ENCODE measurements around the gene HSP90AB1.
A peak's percentile ranks its signal among the peaks of the same experiment; 100 is the strongest.
"Not testable (repeated sequence)": the region's sequence is repeated elsewhere in the genome, so short reads cannot be mapped to it uniquely, and the experiment has no call there.

HSP90AB1 gene

GRCh38 chr6:44222486-44223318 is 24.2 kb upstream of the HSP90AB1 start:
- peak; percentile 30 for DNase-seq

- peak; percentile 90 for DNase-seq
These were observed 23.4 kb upstream of the HSP90AB1 start, which contains the start of gene SLC29A1 for GRCh38 chr6:44223319-44224028. Gene SLC29A1, plus strand, starts transcription at chr6:44223595. Its CDS starts 3,719 bp downstream, at chr6:44227314.

DNA sequence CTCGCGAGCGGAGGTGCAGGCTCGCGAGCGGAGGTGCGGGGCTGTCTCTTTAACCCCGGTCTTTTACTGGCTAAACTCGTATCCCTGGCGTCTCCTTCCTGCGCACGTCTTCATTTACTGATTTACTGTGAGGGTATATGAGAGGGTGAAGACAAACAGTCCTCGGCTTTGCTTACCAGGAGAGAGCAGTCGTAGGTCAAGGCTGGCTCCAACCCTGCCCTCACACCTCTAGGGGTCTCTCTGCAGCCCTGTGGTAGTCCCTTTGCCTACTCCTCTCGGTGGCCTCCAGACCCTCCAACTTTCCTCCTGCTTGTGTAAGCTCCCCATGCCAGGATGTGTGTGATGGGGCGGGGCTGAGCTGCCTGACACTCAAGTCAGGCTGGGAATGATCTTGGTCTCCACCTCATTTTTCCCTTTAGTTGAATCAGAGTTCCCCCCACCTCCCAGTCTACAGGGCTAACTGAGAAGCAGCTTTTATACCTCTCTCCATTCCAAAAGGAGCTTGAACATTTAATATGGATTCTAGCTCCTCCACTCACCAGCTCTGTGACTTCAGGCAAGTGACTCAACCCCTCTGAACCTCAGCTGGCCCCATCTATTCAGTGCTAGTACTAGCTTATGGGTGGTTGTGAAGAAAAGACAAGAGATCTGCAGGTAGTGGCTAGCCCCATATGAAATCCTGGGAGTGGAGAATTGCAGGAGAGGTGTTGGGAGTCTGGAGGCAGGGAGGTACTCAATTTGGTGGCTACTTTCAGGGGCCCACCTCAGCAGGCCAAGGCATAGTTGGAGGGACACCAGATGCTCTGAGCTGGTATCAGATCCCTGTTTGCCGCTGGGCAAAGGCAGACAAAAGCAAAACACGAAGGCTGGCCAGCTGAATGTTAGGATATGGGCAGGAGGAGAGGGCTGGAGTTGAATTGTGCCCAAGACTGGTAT is 22.6 kb upstream of the HSP90AB1 start:
- peak; percentile 28 for DNase-seq

GRCh38 chr6:44224965-44225305 is 22.0 kb upstream of the HSP90AB1 start:
- DNase-seq = no peak

DNA sequence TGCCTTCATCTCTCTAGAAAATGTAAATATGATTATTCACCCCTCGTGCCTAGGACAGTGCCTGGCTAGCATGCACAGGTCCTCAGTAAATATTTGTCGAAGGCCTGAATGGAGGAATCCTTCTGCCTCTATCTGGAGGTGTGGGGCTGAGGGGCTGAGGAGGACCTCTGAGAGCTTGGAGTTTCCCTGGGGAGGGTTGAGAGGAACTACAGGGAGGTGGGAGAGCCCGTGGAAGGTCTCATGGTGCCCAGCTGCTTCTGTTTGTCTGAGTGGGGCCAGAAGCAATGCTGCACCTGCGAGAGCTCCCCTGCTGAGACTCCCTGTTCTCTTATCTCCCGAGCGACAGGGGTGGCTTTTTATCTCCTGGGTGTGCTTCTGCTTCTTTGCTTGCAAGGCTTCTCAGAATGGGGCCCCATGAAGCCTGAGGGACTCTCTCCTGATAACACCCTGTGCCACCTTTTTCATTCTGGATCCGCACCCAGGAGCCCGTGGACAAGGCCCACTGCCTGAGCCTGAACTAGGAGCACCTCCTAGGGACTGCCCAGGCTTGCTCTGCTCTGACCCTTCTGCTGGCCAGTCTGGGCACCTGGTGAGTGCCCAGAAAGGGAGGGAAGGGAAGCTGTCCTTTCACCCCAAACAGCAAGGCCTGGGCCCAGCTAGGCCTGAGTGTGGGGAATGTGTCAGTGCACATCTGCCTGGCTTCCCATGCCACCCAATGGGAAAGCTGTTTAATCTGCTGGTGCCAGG is 21.1 kb upstream of the HSP90AB1 start:
- DNase-seq = no peak

GRCh38 chr6:44226368-44227147 is 20.3 kb upstream of the HSP90AB1 start:
- DNase-seq = no peak

- DNase-seq = no peak
These were observed 19.6 kb upstream of the HSP90AB1 start for GRCh38 chr6:44227148-44227793.

DNA sequence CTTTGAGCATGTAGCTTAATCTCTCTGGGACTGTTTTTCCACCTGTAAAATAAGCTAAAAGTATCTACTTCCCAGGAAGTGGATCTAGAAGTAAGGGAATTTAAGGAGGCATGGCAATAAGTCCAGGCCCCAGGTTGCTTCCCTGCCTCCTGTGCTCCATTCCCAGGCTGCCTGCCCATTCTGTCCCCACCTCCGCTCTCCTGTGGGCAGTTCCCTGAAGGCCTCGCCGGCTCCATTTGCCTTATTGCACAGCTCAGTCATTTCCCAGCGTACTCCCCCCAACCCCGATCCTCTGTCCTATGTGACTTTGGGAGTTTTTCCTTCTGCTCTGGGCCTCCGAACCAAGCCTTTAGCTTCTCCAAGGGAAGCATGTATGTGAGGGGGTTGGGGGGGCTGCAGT is 18.9 kb upstream of the HSP90AB1 start:
- DNase-seq = no peak

GRCh38 chr6:44228433-44228832 is 18.5 kb upstream of the HSP90AB1 start:
- no peak for DNase-seq

DNA sequence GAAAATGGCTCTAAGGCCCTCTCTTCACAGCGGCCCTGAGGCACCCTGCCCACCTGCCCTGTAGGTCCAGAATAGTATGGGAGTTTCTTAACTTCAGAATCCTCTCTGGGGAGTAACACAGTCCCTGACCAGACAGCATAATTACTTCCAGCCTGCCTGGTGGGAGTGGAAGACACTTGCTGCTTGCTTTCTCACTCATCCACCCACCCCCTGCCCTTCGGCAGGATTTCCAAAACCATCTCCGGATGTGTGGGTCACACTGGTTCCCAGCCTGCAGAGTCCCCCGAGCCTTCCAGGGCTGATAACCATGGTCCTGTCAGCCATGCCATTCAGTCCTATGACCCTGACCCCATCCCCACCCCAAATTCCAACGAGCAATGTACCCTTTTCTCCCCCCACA is 18.1 kb upstream of the HSP90AB1 start:
- DNase-seq = no peak

DNA sequence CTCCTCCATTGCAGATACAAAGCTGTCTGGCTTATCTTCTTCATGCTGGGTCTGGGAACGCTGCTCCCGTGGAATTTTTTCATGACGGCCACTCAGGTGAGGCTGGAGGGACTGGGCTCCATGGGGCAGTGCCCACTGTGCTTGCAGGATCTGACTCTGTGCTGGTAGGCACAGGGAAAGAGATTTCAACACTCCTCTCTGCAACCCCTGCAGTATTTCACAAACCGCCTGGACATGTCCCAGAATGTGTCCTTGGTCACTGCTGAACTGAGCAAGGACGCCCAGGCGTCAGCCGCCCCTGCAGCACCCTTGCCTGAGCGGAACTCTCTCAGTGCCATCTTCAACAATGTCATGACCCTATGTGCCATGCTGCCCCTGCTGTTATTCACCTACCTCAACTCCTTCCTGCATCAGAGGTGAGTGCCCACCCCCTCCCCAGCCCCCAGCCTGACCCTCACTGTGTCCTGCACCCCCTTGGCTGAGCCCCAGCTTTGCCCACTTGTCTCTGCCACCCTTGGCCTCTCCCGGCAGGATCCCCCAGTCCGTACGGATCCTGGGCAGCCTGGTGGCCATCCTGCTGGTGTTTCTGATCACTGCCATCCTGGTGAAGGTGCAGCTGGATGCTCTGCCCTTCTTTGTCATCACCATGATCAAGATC is 17.4 kb upstream of the HSP90AB1 start:
- DNase-seq = no peak

GRCh38 chr6:44230034-44230675 is 16.7 kb upstream of the HSP90AB1 start:
- no peak for DNase-seq

- not testable (repeated sequence) for DNase-seq
These were observed 15.5 kb upstream of the HSP90AB1 start for GRCh38 chr6:44231426-44231825.

DNA sequence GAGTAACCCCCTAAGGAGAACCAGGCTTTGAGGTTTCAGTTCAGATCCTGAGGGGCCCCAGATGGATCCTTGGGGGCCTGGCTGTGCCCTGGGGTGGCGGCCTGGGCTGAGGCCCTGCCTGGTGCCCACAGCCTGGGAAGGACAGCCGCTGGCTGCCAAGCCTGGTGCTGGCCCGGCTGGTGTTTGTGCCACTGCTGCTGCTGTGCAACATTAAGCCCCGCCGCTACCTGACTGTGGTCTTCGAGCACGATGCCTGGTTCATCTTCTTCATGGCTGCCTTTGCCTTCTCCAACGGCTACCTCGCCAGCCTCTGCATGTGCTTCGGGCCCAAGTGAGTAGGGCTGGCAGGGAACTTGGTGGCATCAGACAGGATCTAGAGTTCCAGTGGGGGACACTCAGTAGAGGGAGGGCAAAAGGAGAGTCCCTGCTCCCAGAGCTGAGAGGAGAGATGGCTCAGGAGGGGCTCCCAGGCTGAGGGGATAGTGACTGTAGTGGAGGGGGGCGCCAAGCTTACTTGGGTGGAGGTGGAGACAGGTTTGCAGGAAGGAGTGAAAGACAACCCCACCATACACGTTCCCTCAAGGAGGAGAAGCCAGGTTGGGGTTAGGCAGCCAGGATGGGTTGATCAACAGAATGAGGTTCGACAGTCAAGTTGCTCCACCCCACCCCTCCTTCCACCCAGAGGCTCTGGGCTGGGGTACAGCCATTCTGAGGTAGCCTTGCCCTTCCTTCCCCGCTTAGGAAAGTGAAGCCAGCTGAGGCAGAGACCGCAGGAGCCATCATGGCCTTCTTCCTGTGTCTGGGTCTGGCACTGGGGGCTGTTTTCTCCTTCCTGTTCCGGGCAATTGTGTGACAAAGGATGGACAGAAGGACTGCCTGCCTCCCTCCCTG is 14.0 kb upstream of the HSP90AB1 start:
- DNase-seq = no peak

DNA sequence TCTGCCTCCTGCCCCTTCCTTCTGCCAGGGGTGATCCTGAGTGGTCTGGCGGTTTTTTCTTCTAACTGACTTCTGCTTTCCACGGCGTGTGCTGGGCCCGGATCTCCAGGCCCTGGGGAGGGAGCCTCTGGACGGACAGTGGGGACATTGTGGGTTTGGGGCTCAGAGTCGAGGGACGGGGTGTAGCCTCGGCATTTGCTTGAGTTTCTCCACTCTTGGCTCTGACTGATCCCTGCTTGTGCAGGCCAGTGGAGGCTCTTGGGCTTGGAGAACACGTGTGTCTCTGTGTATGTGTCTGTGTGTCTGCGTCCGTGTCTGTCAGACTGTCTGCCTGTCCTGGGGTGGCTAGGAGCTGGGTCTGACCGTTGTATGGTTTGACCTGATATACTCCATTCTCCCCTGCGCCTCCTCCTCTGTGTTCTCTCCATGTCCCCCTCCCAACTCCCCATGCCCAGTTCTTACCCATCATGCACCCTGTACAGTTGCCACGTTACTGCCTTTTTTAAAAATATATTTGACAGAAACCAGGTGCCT is 13.3 kb upstream of the HSP90AB1 start:
- no peak for DNase-seq

DNA sequence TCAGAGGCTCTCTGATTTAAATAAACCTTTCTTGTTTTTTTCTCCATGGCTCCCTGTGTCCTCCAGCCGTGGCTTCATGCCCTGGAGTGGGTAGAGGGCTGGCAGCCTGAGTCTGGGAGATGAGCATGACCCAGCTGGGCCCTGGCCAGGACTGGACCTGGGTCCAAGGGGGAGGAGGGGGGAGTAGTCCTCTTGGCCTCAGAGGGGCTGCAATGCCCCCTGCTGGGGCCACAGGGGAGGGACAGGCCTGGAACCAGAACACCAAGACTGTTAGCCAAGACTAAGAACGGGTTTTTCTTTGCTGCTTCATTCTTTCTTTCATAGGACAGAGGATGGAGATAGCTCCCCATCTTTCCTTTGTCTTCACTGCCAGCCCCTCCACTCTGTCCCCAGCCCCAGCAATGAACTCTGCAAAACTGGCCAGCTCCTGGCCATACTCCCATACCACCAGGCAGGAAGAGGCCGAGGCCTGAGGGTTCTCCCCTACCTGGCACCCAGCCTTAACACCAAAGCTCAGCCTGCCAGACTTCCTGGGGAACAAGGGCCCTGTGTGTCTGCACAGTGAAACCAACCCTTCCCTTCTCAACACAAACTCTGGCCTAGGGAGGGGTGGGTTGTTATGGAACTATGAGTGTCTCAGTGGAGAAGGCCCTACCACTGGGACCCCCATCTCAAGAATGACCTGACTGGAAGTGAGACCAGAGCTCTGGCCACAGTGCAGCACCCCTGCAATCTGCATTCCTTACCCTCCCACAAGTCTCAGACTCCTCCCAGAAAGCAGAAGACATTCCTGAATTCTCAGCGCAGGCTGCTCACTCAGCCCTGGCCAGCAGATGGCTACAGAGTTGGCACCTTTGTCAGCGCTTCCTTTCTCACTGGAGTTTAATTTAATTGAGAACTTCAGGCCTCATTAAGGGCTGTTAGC is 12.5 kb upstream of the HSP90AB1 start:
- no peak for DNase-seq

- no peak for DNase-seq
These were observed 11.6 kb upstream of the HSP90AB1 start for GRCh38 chr6:44235269-44235668.
